Lower leg skin (tissue), 3 donors: Measurements from ENCODE around the gene SCRN1.

Experiments
- CTCF ChIP-seq, 3 donors: fragments of 450-650 bp; IDR thresholded peaks; one replicate each; pipeline ENCODE4 v1.5.1; 2016; ENCODE audit warnings: antibody characterized with exemption in 3 of 3, mild to moderate bottlenecking in 3 of 3, moderate library complexity in 2 of 3
- POLR2A ChIP-seq, 2 donors: fragments of 450-650 bp; IDR thresholded peaks; one replicate each; pipeline ENCODE4 v1.6.1; 2016 to 2017; ENCODE audit warnings: antibody characterized with exemption in 2 of 2, mild to moderate bottlenecking in 1 of 2, moderate library complexity in 1 of 2

- TF ChIP-seq CTCF (IDR thresholded peaks at IDR 0.05) (no peak), POLR2A (IDR thresholded peaks at IDR 0.05) (no peak)
Measured at GRCh38 chr7:30028749-30029635, 39.4 kb upstream of the SCRN1 start.
